AG04449 (cell line): ENCODE results near the gene PAOX.
A peak's percentile ranks its signal among the peaks of the same experiment; 100 is the strongest.

ENCODE experiments used
- CTCF ChIA-PET: fragments of 350-600 bp; formaldehyde crosslinking; extraction: SDS; loops from one replicate; lab custom pipeline; 2021; ENCODE audit warnings: antibody characterized with exemption; lab: Yijun Ruan, JAX
- POLR2A ChIA-PET: fragments of 400-600, 350-600 bp; formaldehyde crosslinking; extraction: SDS; loops from one replicate; lab custom pipeline; 2020; ENCODE audit warnings: antibody characterized with exemption, inconsistent platforms; lab: Yijun Ruan, JAX
- DNase-seq: peaks from one replicate; pipeline ENCODE4 v3.0.0-alpha.2; 2010; ENCODE audit warnings: low read depth, low spot score
- H3K4me3 ChIP-seq: 2 replicates; pipeline ENCODE4 v1.5.1; 2011; ENCODE audit warnings: low read depth, mild to moderate bottlenecking, control low read depth, low read length
- TF ChIP-seq, protein P1 (sequence below): IDR thresholded peaks from one replicate; pipeline ENCODE4 v1.5.1; 2011; ENCODE audit warnings: mild to moderate bottlenecking, moderate library complexity, low read length, control low read depth, inconsistent platforms; ENCODE audit not compliant: insufficient read depth; ENCODE audit errors: missing control alignments

Gene PAOX

DNA sequence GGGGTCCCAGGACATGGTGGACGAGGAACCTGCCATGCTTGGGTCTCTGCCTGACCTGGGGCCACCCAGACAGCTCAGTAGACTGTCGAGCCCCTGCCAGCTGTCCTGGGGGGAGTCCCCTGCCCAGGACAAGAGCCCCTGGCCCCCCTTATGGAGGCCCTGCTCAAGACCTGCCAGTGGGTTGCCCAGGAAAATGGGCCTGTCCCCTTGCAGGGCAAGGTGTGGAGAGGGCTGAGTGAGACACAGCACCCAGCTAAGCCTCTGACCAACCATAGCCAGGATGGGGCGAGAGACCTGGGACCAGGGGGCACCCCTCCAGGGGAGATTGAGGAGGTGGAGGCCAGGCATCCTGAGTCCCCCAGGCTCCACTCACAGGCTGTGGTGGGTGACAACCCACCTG is 23.1 kb upstream of the PAOX start:
- H3K4me3 ChIP-seq, result no peak overlapping the region
- TF ChIP-seq, protein P1, sequence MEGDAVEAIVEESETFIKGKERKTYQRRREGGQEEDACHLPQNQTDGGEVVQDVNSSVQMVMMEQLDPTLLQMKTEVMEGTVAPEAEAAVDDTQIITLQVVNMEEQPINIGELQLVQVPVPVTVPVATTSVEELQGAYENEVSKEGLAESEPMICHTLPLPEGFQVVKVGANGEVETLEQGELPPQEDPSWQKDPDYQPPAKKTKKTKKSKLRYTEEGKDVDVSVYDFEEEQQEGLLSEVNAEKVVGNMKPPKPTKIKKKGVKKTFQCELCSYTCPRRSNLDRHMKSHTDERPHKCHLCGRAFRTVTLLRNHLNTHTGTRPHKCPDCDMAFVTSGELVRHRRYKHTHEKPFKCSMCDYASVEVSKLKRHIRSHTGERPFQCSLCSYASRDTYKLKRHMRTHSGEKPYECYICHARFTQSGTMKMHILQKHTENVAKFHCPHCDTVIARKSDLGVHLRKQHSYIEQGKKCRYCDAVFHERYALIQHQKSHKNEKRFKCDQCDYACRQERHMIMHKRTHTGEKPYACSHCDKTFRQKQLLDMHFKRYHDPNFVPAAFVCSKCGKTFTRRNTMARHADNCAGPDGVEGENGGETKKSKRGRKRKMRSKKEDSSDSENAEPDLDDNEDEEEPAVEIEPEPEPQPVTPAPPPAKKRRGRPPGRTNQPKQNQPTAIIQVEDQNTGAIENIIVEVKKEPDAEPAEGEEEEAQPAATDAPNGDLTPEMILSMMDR, result no peak
- ChIA-PET POLR2A (interaction anchor here (0.6 kb wide), 1 partner anchor 18 kb away, joined by 3 read pairs; no protein-coding TSS in a partner anchor), CTCF (interaction anchor here (1.0 to 4.5 kb wide), 3 partner anchors 22 to 29 kb away, joined by 3 to 25 read pairs (median 3); partner anchors contain the start of gene PAOX)
- no peak for DNase-seq

DNA sequence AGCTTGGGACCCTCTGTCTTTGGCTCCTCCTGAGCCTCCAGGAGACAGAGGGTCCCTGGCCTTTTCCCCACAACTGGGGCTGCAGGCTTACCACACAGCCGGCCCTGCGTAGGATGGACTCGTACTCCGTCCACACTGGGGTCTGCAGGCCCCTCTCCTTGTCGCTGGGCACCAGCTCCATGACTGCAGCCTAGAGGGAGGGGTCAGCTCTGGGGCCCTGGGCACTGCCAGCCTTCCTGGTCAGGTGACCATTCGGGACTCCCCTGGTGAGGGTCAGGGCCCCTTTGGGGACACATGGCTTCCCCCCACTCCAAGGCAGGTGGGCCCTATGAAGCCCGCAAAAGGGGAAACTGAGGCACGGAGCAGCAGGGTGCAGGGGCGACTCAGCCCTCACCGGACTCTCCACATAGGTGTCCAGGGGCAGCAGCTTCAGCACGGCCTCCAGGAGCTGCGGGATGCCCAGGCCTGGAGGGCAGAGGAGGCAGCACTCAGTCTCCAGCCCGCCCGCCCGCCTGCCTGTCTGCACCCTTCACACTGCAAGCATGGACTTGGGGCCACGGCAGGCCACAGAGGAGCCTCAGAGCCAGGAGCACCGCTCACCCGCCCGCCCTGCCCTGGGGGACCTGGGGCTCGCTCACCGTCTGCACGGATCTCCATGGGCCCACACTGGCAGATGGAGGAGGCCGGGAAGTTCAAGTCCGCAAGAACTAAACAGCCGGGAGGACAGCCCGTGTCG is 22.3 kb upstream of the PAOX start:
- no peak for DNase-seq
- TF ChIP-seq, protein P1, result no peak
- ChIA-PET POLR2A (interaction anchor here (0.6 kb wide), 1 partner anchor 17 kb away, joined by 3 read pairs; no protein-coding TSS in a partner anchor), CTCF (interaction anchor here (1.0 to 4.5 kb wide), 4 partner anchors 25 to 42 kb away, joined by 3 to 25 read pairs (median 4); no protein-coding TSS in a partner anchor)
- peak overlapping the region; percentile 64 for H3K4me3 ChIP-seq

DNA sequence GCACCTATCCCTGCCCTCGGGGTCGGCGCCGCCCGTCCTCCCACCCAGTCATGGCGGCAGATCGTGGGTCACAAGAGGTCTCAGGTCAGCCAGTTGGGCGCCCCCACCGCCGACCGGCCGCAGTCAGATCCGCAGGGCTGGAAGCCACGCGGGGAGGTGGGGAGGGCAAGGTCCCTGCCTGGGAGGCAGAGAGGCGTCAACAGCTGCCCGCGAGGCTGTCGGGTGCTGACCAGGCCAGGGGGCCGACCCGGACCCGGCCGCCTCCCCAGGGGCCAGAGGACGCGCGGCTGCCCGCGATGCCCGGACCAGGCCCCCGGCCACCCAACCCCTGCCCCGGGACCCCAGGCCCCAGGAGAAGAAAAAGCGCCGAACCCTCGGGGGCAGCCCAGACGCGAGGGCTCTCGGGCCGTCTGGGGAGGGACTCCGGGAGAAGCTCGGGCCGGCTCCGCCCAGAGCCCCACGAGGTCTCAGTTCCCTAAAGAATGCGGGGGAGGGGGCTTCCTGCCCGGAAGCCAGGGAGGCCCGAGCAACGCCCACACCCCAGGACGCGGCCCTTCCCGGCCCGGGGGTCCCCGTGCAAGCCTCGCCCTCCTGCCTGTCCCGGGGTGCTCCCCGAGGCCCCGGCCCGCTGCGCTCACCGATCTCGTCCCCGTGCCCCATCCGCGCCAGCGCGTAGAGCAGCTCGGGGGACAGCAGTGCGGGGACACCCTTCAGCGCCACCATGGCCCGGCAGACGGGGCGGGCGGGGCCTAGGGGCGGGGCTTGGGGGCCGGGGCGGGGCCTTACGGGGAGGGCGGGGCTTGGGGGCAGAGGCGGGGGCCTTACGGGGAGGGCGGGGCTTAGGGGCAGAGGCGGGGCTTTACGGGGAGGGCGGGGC is 21.5 kb upstream of the PAOX start, which contains the start of gene FUOM:
FUOM (minus strand) TSS at position 735 of the 877 bp plus-strand sequence; CDS start at position 723, 12 bp downstream.
- CTCF ChIA-PET, result interaction anchor here (1.2 to 4.5 kb wide), 3 partner anchors 26 to 43 kb away, joined by 3 to 25 read pairs (median 4); no protein-coding TSS in a partner anchor
- TF ChIP-seq, protein P1, result no peak
- no peak for DNase-seq
- POLR2A ChIA-PET, result no interaction called here
- H3K4me3 ChIP-seq, result peak within 1 kb of the TSS; percentile 64

DNA sequence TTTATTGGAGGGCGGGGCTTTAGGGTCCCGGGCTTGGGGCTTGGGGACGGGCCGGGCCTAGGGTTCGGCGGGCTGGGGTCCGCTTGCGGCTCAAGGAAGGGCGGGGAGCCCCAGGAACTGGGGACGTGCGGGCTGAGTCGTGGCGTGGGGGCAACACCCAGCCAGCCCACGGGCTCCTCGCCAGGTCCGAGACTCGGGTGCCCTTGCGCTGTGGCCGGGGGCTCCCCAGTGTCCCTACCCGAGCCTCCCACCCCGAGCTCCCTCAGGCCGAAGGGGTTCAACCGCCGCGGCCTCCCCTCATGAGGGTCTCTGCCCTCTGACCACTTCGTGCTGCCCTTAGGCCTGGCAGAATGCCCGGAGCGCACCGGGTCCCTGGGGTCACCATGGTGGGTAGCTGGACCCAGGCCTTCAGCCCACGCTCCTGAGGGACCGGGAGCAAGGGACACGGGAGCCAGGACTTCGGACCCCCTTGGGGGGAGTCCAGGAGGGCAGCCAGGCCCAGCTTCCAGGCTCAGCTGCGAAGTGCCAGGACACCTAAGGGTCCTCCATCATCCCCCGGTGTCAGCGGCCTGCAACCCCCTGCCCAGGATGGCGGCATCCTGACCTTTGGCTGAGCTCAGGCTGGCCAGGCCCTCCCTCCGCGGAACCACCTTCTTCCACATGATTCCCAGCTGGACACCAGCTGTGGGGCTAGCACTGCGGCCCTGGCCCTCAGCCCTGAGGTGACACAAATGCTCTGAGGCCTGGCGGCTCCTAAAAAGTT is 20.7 kb upstream of the PAOX start:
- POLR2A ChIA-PET, result interaction anchor here (0.5 kb wide), 1 partner anchor 101 kb away, joined by 3 read pairs; no protein-coding TSS in a partner anchor
- DNase-seq, result no peak
- H3K4me3 ChIP-seq, result no peak overlapping the region
- CTCF ChIA-PET, result interaction anchor here (1.4 to 6.7 kb wide), 4 partner anchors 12 to 29 kb away, joined by 3 to 25 read pairs (median 14); no protein-coding TSS in a partner anchor
- TF ChIP-seq, protein P1, result no peak

DNA sequence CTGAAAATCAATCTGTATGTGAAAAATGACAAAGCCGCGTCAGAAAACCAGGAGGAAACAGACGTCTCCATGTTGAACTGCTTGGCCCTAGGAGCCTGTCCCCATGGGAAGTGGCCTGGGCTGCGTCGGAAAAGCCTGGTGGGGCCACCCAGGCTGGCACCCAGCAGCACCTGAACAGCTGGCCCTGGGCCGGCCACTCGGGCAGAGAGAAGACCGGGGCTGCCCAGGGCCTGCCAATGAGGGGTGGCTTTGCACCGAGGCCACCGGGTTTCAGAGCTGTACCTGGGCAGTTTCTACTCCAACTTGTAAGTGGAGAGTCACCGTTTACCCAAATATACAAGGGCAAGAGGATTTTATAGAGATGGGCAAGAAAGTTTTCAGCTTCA is 20.1 kb upstream of the PAOX start:
- DNase-seq, result no peak
- TF ChIP-seq, protein P1, result no peak
- H3K4me3 ChIP-seq, result no peak overlapping the region
- ChIA-PET POLR2A (no interaction called here), CTCF (interaction anchor here (1.4 to 6.7 kb wide), 2 partner anchors 11 to 29 kb away, joined by 3 to 24 read pairs; no protein-coding TSS in a partner anchor)
